Stimulated activated CD8-positive, alpha-beta memory T cell treated with anti-CD3 and anti-CD28 coated beads, Interleukin-4, amount 100 ng/mL, for 24 hours (primary cell): ENCODE results near the gene MDM2.

Experiments used
- DNase-seq: peaks from one replicate; pipeline ENCODE4 v3.0.0-alpha.2; 2020; ENCODE audit warnings: low read depth

Gene MDM2

DNA sequence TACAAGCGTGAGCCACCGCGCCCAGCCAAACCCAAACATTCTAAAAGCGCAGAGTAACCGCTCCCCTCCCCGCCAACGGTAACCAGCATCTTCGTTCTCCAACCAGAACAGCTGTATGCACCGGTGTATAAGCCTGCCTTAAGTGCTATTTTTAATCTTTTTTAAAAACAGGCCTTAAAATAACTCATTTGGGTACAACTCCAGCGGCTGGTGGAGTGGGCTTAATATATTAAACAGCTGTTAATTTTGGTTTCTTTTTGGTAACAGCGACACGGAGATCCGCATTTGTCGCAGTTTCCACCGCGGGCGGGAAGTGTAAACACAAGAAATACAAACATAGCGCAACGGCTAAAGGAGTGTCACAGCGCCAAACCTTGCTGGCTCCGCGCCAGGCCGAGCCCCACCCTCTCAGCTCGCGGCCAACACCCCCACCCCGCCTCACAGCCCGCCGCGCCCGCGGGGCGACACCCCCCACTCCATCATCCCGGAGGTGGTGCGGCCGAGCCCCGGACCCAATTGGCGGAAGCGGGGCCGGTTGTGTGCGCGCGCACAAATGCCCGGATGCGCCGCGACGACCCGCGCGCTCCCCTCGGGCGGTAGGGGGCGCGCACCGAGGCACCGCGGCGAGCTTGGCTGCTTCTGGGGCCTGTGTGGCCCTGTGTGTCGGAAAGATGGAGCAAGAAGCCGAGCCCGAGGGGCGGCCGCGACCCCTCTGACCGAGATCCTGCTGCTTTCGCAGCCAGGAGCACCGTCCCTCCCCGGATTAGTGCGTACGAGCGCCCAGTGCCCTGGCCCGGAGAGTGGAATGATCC is at the start of gene MDM2:
Gene MDM2, plus strand, starts transcription at position 602 of the 812 bp plus-strand sequence. CDS start 301 bp downstream, outside the sequence.
- peak; percentile 94 for DNase-seq

- DNase-seq, result no peak
Measured at GRCh38 chr12:68759852-68760251, 48.1 kb upstream of the MDM2 start.

DNA sequence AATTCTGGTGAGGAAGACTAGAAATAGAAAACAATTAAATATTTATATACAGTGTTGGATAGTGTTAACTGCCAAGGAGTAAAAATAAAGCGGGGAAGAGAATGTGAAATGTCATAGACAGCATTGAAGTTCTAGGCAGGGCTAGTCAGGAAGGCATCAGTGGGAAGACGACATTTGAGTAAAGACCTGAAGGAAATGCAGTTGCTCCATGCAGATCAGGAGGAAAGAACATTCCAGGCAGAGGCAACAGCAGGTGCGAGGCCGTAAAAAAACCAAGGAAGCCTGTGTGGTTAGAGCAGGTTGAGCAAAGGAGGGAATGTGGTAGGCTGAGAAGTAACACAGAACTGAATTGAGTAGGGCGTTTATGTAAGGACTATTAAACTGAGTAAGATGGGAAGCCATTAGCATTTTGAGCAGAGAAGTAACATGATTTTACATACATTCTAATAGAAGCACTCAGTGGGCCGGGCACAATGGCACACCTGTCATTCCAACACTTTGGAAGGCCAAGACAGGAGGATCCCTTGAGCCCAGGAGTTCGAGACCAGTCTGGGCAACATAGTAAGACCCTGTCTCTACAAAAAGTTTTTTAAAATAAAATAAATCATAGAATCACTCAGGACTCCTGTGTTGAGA is 47.1 kb upstream of the MDM2 start:
- no peak for DNase-seq

DNA sequence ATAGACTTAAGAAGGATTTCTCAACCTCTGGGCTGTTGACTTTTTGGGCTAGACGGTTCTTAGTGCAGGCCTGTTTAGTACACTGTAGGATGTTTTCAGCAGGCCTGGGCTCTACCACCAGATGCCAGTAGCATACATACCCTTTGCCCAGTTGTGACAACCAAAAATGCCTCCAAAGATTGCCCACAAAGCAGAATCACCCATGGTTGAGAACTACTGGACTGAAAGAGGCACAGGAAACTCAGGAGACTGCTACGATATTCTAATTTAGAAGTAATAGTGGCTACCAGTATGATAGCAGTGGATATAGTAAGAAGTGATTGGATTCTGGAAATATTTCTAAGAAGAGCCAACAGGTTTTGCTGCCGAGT is 46.5 kb upstream of the MDM2 start:
- no peak for DNase-seq

DNA sequence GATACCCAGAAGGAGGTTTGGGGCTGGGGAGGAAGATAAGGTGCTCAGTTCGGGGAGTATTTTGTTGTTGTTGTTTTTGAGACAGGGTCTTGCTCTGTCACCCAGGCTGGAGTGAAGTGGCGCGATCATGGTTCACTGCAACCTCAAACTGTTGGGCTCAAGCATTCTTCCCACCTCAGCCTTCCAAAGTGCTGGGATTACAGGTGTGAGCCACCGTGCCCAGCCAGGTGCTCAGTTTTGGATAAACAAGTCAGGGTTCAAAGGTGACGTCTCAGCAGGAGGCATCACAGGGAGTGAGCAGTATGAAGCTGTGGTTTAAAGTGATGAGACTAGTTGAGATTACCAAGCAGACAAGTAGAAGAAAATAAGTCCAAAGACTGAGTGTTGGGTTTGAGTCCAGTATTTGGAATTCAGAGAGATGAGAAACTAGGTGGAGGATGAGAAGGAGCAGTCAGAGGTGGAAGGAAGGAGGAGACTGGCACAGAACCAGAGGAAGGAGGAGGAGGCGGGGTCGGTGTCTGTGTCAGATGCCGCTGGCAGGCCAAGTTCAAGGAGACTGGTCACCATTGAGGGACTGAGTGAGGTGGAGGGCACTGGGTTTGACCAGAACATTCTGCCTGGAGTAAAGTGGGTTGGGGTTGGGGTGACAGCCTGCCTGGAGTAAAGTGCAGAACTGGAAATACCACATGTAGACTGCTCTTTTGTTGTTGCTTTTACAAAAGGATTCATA is 45.9 kb upstream of the MDM2 start:
- DNase-seq, result no peak

GRCh38 chr12:68762691-68763090 is 45.3 kb upstream of the MDM2 start:
- DNase-seq, result no peak

DNA sequence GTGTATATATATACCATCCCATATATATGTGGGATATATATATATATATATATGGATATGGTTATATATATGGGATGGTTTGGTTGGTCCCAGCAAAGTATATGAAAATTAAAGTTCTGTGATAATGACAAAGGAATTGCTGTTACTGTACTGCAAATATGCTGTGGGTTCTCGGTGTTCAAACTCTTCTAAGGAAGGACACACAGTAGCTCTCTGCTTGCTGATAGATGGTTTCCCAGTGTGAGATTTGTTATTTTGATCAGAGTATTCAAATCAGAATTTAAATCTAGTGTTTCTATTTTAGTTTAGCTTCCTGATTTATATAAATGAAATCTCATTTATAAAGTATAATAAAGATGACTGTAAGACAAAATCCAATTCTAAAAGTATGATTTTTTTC is 42.3 kb upstream of the MDM2 start:
- no peak for DNase-seq

DNA sequence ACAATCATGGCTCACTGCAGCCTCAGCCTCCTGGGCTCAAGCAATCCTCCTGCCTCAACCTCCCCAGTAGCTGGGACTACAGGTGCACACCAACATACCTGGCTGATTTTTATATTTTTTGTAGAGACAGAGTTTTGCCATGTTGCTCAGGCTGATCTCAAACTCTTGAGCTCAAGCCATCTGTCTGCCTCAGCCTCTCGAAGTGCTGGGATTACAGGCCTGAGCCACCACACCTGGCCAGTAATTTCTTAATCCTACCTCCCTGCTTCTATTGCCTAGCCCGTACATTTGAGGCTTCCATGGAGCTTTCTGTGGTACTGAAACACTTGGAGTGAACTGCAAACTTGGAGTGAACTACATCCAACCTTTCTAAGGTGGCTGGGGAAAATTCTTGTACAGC is 41.3 kb upstream of the MDM2 start:
- DNase-seq, result no peak

DNA sequence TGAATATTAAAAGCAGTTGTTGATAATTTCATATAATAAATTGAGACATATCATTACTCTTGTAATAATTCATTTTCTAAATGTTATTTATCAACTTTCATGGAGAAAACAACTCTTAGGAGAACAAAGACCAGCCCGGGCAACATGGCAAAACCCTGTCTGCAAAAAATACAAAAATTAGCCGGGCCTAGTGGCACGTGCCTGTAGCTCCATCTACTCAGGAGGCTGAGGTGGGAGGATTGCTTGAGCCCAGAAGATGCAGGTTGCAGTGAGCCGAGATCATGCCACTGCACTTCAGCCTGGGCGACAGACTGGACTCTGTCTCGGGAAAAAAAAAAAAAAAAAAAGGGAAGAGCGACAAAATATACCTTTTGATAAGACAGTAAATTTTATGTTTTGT is 40.8 kb upstream of the MDM2 start:
- no peak for DNase-seq

- no peak for DNase-seq
Measured at GRCh38 chr12:68768431-68768939, 39.5 kb upstream of the MDM2 start.

GRCh38 chr12:68769941-68770340 is 38.0 kb upstream of the MDM2 start:
- no peak for DNase-seq

- DNase-seq, result no peak
Measured at GRCh38 chr12:68771223-68771925, 36.6 kb upstream of the MDM2 start.

DNA sequence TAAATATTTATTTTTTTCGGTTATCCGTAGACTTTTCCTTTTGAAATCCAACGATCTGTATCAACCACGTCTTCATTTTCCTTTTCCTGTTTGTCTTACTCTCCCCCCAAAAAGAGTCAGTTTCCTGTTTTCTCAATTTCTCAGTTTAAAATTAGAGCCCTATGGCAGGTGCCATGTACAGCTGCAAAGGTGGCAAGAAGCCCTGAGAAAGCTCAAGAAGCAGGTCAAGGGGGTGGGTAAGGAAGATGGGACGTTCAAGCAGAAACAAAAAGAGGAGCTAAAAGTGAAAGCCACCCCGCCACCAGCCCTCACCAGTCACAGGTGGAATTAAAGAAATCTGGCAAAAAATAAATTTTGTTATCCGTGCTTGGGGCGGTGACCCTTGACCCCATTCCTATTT is 35.3 kb upstream of the MDM2 start:
- DNase-seq, result no peak

- no peak for DNase-seq
Measured at GRCh38 chr12:68773582-68773981, 34.4 kb upstream of the MDM2 start.

DNA sequence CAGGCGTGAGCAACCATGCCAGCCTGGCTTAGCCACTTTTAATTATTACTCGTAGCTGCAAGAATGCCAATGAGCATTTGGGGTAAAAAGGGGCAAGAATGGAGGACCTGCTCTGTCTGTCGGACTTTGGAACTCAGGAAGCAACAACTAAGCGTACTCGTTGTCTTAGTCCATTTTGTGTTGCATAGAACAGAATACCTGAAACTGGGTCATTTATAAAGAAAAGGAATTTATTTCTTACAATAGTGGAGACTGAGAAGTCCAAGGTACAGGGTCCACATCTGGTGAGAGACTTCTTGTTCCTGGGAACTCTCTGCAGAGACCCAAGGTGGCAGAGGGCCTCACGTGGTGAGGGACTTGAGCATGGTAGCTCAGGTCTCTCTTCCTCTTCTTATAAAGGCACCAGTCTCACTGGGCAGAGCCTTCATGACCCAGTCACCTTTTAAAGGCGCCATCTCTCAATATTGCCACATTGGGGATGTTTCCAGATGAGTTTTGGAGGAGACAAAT is 32.8 kb upstream of the MDM2 start:
- no peak for DNase-seq

DNA sequence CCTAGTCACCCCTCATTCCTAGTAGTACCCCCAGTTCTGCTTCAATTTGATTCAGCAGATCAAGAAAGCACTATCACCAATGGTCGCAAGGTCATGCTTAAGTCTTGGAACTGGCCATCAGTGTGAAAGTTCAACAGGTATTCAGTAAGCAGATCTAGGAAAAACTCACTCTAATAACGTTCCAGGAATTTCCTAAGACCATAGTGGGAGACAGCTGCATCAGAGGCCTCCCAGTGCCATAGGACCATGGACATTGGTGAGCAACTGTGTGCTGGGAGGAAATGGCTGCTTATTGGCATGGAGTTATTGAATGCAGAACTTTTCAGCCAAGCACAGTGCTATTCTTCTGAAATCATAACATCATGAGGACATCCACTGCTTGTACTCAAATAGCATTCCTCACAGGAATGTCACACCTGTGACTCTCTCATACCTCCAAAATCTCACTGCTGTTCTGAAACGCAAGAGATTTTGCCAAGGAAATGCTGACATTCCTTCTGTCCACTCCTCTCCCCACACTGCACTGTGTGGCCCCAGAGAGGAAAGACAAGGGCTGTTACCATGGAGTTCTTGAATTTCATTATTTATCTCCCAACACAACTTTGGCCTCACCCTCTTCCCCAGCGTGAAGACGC is 30.9 kb upstream of the MDM2 start:
- DNase-seq, result no peak

DNA sequence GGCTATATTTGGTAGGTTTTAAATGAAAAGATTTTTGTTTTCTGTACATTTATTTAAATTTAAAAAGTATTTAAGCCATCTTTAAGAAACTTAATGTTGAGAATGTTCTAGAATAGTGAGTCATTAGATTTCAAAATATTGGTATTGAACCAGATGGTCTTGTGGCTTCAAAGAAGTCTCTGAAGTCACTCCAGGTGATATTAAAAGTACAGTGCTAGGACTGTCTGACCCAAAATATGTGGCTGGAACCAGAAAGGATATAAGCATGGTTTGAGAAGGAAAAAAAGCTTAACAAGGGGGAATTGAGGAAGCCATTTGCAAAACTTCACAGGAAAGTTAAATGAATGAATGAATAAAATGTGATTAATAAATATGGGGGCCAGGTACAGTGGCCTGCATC is 28.7 kb upstream of the MDM2 start:
- DNase-seq, result no peak

GRCh38 chr12:68780731-68781130 is 27.2 kb upstream of the MDM2 start:
- DNase-seq, result no peak

GRCh38 chr12:68781728-68782127 is 26.2 kb upstream of the MDM2 start:
- no peak for DNase-seq

DNA sequence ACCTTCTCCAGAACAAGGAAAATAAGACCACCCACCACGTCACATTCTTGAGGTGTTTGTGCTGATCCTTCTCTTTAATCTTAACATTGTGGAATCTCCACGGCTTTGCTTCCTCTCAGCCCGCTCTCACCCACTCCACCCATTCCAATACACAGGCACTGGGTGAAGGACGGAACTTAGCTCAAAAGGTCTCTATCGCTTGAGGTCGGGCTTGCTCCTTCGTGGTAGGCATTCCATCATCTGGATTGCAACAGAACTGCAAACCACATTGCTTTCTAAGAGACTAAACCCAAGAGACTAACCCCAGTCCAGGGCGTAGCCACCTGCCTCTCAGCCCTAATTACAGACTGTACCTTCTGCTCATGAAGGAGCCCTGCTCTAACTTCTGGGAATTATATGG is 24.0 kb upstream of the MDM2 start:
- DNase-seq, result no peak

- no peak for DNase-seq
Measured at GRCh38 chr12:68785358-68785757, 22.6 kb upstream of the MDM2 start.

DNA sequence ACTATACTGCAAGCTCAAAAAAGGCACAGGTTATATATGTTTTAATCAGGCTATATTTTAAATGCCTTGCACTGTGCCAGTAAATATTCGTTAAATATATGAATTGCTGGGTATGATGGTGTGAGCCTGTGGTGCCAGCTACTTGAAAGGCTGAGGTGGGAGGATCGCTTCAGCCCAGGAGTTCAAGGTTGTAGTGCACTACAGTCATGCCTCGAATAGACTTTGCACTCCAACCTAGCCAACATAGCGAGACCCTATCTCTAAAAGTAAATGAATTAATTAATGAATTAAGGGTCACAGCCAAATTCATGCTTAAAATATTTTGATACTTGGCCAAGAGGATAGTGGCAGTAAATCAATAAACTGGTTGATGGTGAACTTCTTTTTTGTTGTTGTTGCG is 22.2 kb upstream of the MDM2 start:
- DNase-seq, result no peak
